Progenitor cell of endocrine pancreas (in vitro differentiated cells): ENCODE results near the gene WAS. TPM values are rescaled to one million over a fixed set of nuclear protein-coding genes. Genes with fewer than 3 reads are reported as not detected.

Source experiments
- DNase-seq: peaks from one replicate; pipeline ENCODE4 v3.0.0; 2021; ENCODE audit warnings: low spot score; ENCODE audit not compliant: unreplicated experiment
- H3K27ac Mint-ChIP-seq: 2 replicates; pipeline ENCODE4 v1.8.0; 2021; ENCODE audit warnings: mild to moderate bottlenecking, moderate library complexity, mixed read lengths
- H3K27me3 Mint-ChIP-seq: 2 replicates; pipeline ENCODE4 v1.8.0; 2021; ENCODE audit warnings: mixed read lengths
- H3K36me3 Mint-ChIP-seq: 2 replicates; pipeline ENCODE4 v1.8.0; 2022; ENCODE audit warnings: mixed read lengths; ENCODE audit not compliant: insufficient read depth
- H3K4me1 Mint-ChIP-seq: 2 replicates; pipeline ENCODE4 v1.8.0; 2021; ENCODE audit warnings: low read depth, mixed read lengths
- H3K4me3 Mint-ChIP-seq: 2 replicates; pipeline ENCODE4 v1.8.0; 2021; ENCODE audit warnings: low read depth, mild to moderate bottlenecking, moderate library complexity, mixed read lengths
- H3K9me3 Mint-ChIP-seq: 2 replicates; pipeline ENCODE4 v1.8.0; 2021; ENCODE audit warnings: low read depth, mixed read lengths
- CTCF ChIP-seq: fragments of 200-600 bp; sonication (generic); IDR thresholded peaks from one replicate; pipeline ENCODE4 v1.5.0; 2021; ENCODE audit warnings: antibody characterized with exemption, mild to moderate bottlenecking; ENCODE audit not compliant: unreplicated experiment
- total RNA-seq: library from RNA; stranded (reverse); gene quantifications from 2 replicates; pipeline ENCODE4 v1.2.1, GENCODE V29; 2021

Gene WAS
- total RNA-seq, 1 donor from 2014 or later = 1.2 TPM

- Mint-ChIP-seq H3K27ac (peak overlapping the region; percentile 96), H3K27me3 (no peaks in the 10 kb centered on the region), H3K4me3 (peak overlapping the region; percentile 87), H3K9me3 (peaks cover 18% of the 10 kb centered on the region), H3K4me1 (peaks cover 3% of the 10 kb centered on the region), H3K36me3 (no peaks in the 10 kb centered on the region)
- DNase-seq = no peak
- no peak for TF ChIP-seq CTCF
Observed at GRCh38 chrX:48737940-48738339, 54.3 kb downstream of the WAS start.

Other genes starting within 250 kb of the WAS start
- gene SLC38A5, start 213.5 kb upstream of the WAS start, total RNA-seq = 0.33 and 0.74 TPM in 2 replicates
- gene FTSJ1, start 207.6 kb upstream of the WAS start, total RNA-seq = 40.5 and 41.8 TPM in 2 replicates
- 6.5 and 8.3 TPM in 2 replicates for gene PORCN, start 174.8 kb upstream of the WAS start, total RNA-seq
- gene EBP, start 162.0 kb upstream of the WAS start, total RNA-seq = 73.1 and 81.9 TPM in 2 replicates
- 12.6 and 14.5 TPM in 2 replicates for gene TBC1D25, start 144.1 kb upstream of the WAS start, total RNA-seq
- gene RBM3, start 109.3 kb upstream of the WAS start, total RNA-seq = 140 and 169 TPM in 2 replicates
- gene WDR13, start 86.3 kb upstream of the WAS start, total RNA-seq = 103 and 112 TPM in 2 replicates
- 7.4 and 8.2 TPM in 2 replicates for gene SUV39H1, start 12.9 kb downstream of the WAS start, total RNA-seq
- not detected in 2 replicates for gene GLOD5, start 77.9 kb downstream of the WAS start, total RNA-seq
- not detected in 2 replicates for gene GATA1, start 102.8 kb downstream of the WAS start, total RNA-seq
- 234 and 261 TPM in 2 replicates for gene HDAC6, start 118.3 kb downstream of the WAS start, total RNA-seq
- gene ERAS, start 142.7 kb downstream of the WAS start, total RNA-seq = 0.31 TPM in 1 of 2 replicates, not detected in the other
- gene PCSK1N, start 151.8 kb downstream of the WAS start, total RNA-seq = 55.4 and 58.3 TPM in 2 replicates
- gene TIMM17B, start 214.0 kb downstream of the WAS start, total RNA-seq = 68.1 and 73.8 TPM in 2 replicates
- gene PQBP1, start 214.1 kb downstream of the WAS start, total RNA-seq = 71.5 and 75.4 TPM in 2 replicates
- gene SLC35A2, start 227.8 kb downstream of the WAS start, total RNA-seq = 33.9 and 34.9 TPM in 2 replicates
- 9.9 and 10.4 TPM in 2 replicates for gene PIM2, start 235.2 kb downstream of the WAS start, total RNA-seq